SK-N-SH (cell line): ENCODE data around the gene ONECUT1. TPM values are rescaled to one million over a fixed set of nuclear protein-coding genes. Genes with fewer than 3 reads are reported as not detected.

Experiments used
- CTCF ChIA-PET: fragments of 300-600, 350-600 bp; formaldehyde crosslinking; extraction: SDS; loops from one replicate; lab custom pipeline; 2021; lab: Yijun Ruan, JAX
- POLR2A ChIA-PET: fragments of 350-600 bp; sonication (Branson Sonifier 250); formaldehyde crosslinking; extraction: SDS; loops from one replicate; lab custom pipeline; 2020; ENCODE audit warnings: antibody characterized with exemption, inconsistent platforms; lab: Yijun Ruan, JAX
- DNase-seq: peaks from one replicate; pipeline ENCODE4 v3.0.0; 2012
- H2AFZ ChIP-seq: fragments of 200-600 bp; sonication (generic); 2 replicates; pipeline ENCODE4 v1.8.1; 2016; ENCODE audit warnings: antibody characterized with exemption, mild to moderate bottlenecking, low read depth
- H3F3A ChIP-seq: fragments of 200-600 bp; sonication (generic); replicated peaks from 2 replicates; pipeline ENCODE3; 2016; ENCODE audit warnings: antibody characterized with exemption, mild to moderate bottlenecking; ENCODE audit not compliant: insufficient read depth
- H3K27ac ChIP-seq, 2 experiments: fragments of 200-500 bp in 1 of 2; fragments of 200-600 bp in 1 of 2; sonication (Bioruptor generic) in 1 of 2; sonication (generic), shearing (Covaris generic) in 1 of 2; 2 replicates each; pipeline versions ENCODE4 v1.5.1 to v1.6.1; 2014 to 2016; ENCODE audit warnings: low read depth in 2 of 2, inconsistent platforms in 1 of 2, low read length in 1 of 2, mild to moderate bottlenecking in 1 of 2, mixed read lengths in 1 of 2
- H3K27me3 ChIP-seq: fragments of 200-600 bp; sonication (generic), shearing (Covaris generic); 2 replicates; pipeline ENCODE4 v1.6.1; 2016; ENCODE audit warnings: mixed run types; ENCODE audit not compliant: insufficient read depth
- H3K36me3 ChIP-seq, 2 experiments: fragments of 200-500 bp in 1 of 2; fragments of 200-600 bp in 1 of 2; sonication (Bioruptor generic) in 1 of 2; sonication (generic) in 1 of 2; replicated peaks in 1 of 2; 2 replicates each; pipeline versions ENCODE3 to v1.5.1; 2014 to 2016; ENCODE audit warnings: low read length in 1 of 2, mild to moderate bottlenecking in 1 of 2; ENCODE audit not compliant: insufficient read depth in 2 of 2, control insufficient read depth in 1 of 2
- H3K4me1 ChIP-seq, 2 experiments: fragments of 200-500 bp in 1 of 2; fragments of 200-600 bp in 1 of 2; sonication (Bioruptor generic) in 1 of 2; sonication (generic), shearing (Covaris generic) in 1 of 2; 2 replicates each; pipeline versions ENCODE4 v1.5.1 to v1.6.1; 2014 to 2016; ENCODE audit warnings: low read depth in 1 of 2, low read length in 1 of 2, mixed run types in 1 of 2; ENCODE audit not compliant: insufficient read depth in 2 of 2, control insufficient read depth in 1 of 2
- H3K4me2 ChIP-seq: fragments of 200-600 bp; sonication (generic), shearing (Covaris generic); 2 replicates; pipeline ENCODE4 v1.6.1; 2017; ENCODE audit warnings: mixed run types
- H3K4me3 ChIP-seq, 2 experiments: fragments of 200-500 bp in 1 of 2; fragments of 200-600 bp in 1 of 2; sonication (Bioruptor generic) in 1 of 2; sonication (generic), shearing (Covaris generic) in 1 of 2; 2 replicates each; pipeline versions ENCODE4 v1.5.1 to v1.8.1; 2014 to 2016; ENCODE audit warnings: low read depth in 2 of 2, inconsistent platforms in 1 of 2, low read length in 1 of 2, mild to moderate bottlenecking in 1 of 2, mixed read lengths in 1 of 2, moderate library complexity in 1 of 2
- H3K79me2 ChIP-seq: fragments of 200-600 bp; sonication (generic); 2 replicates; pipeline ENCODE4 v1.8.1; 2017; ENCODE audit warnings: mild to moderate bottlenecking; ENCODE audit not compliant: insufficient read depth
- H3K9ac ChIP-seq: fragments of 200-600 bp; sonication (generic); 2 replicates; pipeline ENCODE4 v1.6.1; 2017; ENCODE audit warnings: mixed run types
- H3K9me2 ChIP-seq: fragments of 200-600 bp; sonication (generic); 2 replicates; pipeline ENCODE4 v1.6.1; 2017; ENCODE audit warnings: mixed run types
- H3K9me3 ChIP-seq: fragments of 200-600 bp; sonication (generic); 2 replicates; pipeline ENCODE4 v1.6.1; 2017; ENCODE audit warnings: mixed run types, mild to moderate bottlenecking, moderate library complexity
- H4K20me1 ChIP-seq: fragments of 200-600 bp; sonication (generic); 2 replicates; pipeline ENCODE4 v1.6.1; 2017; ENCODE audit warnings: mild to moderate bottlenecking, mixed run types; ENCODE audit not compliant: insufficient read depth
- CHD2 ChIP-seq: fragments of 150-350 bp; IDR thresholded peaks from 2 replicates; pipeline ENCODE4 v1.6.1; 2018; ENCODE audit warnings: low read length; ENCODE audit not compliant: partially characterized antibody
- ELF1 ChIP-seq: IDR thresholded peaks from 2 replicates; pipeline ENCODE4 v1.4.0; 2012
- EP300 ChIP-seq, 2 experiments: IDR thresholded peaks; 2 replicates each; pipeline versions ENCODE4 v1.4.0 to v1.6.1; 2012; ENCODE audit warnings: borderline replicate concordance in 1 of 2, low read depth in 1 of 2, low read length in 1 of 2
- EZH2phosphoT487 ChIP-seq: fragments of 200-600 bp; sonication (generic); IDR thresholded peaks from 2 replicates; pipeline ENCODE4 v1.6.1; 2017; ENCODE audit warnings: low read depth, mixed run types, mild to moderate bottlenecking, antibody characterized with exemption, moderate library complexity, borderline replicate concordance
- FOSL2 ChIP-seq: IDR thresholded peaks from 2 replicates; pipeline ENCODE4 v1.4.0; 2012; ENCODE audit warnings: low read depth, mild to moderate bottlenecking, moderate library complexity, borderline replicate concordance
- FOXM1 ChIP-seq: IDR thresholded peaks from 2 replicates; pipeline ENCODE4 v1.4.0; 2012; ENCODE audit warnings: low read depth, mild to moderate bottlenecking
- GATA2 ChIP-seq: sonication (generic); formaldehyde crosslinking; IDR thresholded peaks from 2 replicates; pipeline ENCODE4 v1.5.0; 2020; ENCODE audit warnings: mild to moderate bottlenecking, missing genetic modification reagents
- NFIC ChIP-seq: IDR thresholded peaks from 2 replicates; pipeline ENCODE4 v1.4.0; 2012; ENCODE audit warnings: borderline replicate concordance
- TCF12 ChIP-seq: IDR thresholded peaks from 2 replicates; pipeline ENCODE4 v1.4.0; 2012
- YY1 ChIP-seq: IDR thresholded peaks from 2 replicates; pipeline ENCODE4 v1.4.0; 2012; ENCODE audit warnings: low read depth, mild to moderate bottlenecking
- WGBS: methylation state at CpG from one replicate; pipeline ENCODE4 v1.1.6; 2017; ENCODE audit warnings: low lambda C conversion rate; 5-methylcytosine and 5-hydroxymethylcytosine counted together
- polyA plus RNA-seq, 3 experiments: library from polyadenylated mRNA; depleted of rRNA; stranded (reverse); fragments of >200 nt; gene quantifications; 2 replicates each; pipeline ENCODE4 v1.2.3, GENCODE V29; 2012
- TF ChIP-seq, protein P1 (sequence below): fragments of 150-350 bp; IDR thresholded peaks from 2 replicates; pipeline ENCODE4 v1.6.1; 2017; ENCODE audit warnings: antibody characterized with exemption, low read length, low read depth, borderline replicate concordance
- TF ChIP-seq, protein P2 (sequence below): IDR thresholded peaks from 2 replicates; pipeline ENCODE4 v1.4.0; 2012; ENCODE audit warnings: low read depth
- TF ChIP-seq, protein P3 (sequence below): IDR thresholded peaks from 2 replicates; pipeline ENCODE4 v1.6.1; 2012; ENCODE audit warnings: mild to moderate bottlenecking, low read depth, low read length, moderate library complexity
- TF ChIP-seq, protein P4 (sequence below): IDR thresholded peaks from 2 replicates; pipeline ENCODE4 v1.4.0; 2012; ENCODE audit warnings: low read depth, borderline replicate concordance
- TF ChIP-seq, protein P5 (sequence below): fragments of 150-350 bp; IDR thresholded peaks from 2 replicates; pipeline ENCODE4 v1.6.1; 2016; ENCODE audit warnings: mild to moderate bottlenecking, low read depth, low read length

Gene ONECUT1
- polyA plus RNA-seq, 1 of the 3 experiments (the other 2 are of a cell fraction): not detected

DNA sequence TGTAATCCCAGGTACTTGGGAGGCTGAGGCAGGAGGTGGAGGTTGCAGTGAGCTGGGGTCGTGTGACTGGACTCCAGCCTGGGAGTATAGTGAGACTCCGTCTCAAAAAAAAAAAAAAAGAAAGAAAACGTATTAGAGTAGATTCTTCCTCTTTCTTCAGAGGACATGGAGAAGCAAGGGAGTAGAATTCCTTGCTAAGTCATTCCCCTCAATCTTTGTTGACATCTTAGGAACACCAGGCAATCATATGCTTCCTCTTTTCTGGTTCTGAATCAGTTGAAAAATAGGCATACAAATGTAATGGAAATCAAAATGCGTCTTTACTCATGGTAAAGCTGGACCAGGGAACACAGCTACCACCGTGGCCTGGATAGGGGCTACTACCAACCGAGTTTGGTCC is 72.7 kb downstream of the ONECUT1 start:
- no peak overlapping the region for H3K27ac ChIP-seq
- POLR2A ChIA-PET: no interaction called here

More for the DNA sequence above, 72.7 kb downstream of the ONECUT1 start:
- no peak for DNase-seq
- Histone ChIP-seq H3K36me3 (no peaks in the 10 kb centered on the region), H4K20me1 (no peaks in the 10 kb centered on the region), H3F3A (no peaks in the 10 kb centered on the region), H3K79me2 (no peaks in the 10 kb centered on the region), H3K4me3 (no peak overlapping the region), H3K9me3 (no peaks in the 10 kb centered on the region), H3K9me2 (no peaks in the 10 kb centered on the region), H2AFZ (no peak overlapping the region), H3K4me2 (no peak overlapping the region), H3K27me3 (no peaks in the 10 kb centered on the region; the same call in 1 of the 2 replicates), H3K4me1 (no peaks in the 10 kb centered on the region), H3K9ac (no peak overlapping the region)
- CTCF ChIA-PET: no interaction called here
- WGBS: 58% methylated on average over 6 of the region's 6 CpGs
- TF ChIP-seq, protein P1, sequence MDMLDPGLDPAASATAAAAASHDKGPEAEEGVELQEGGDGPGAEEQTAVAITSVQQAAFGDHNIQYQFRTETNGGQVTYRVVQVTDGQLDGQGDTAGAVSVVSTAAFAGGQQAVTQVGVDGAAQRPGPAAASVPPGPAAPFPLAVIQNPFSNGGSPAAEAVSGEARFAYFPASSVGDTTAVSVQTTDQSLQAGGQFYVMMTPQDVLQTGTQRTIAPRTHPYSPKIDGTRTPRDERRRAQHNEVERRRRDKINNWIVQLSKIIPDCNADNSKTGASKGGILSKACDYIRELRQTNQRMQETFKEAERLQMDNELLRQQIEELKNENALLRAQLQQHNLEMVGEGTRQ: no peak
- TF ChIP-seq NFIC: no peak
- TF ChIP-seq, protein P2, sequence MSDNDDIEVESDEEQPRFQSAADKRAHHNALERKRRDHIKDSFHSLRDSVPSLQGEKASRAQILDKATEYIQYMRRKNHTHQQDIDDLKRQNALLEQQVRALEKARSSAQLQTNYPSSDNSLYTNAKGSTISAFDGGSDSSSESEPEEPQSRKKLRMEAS: no peak
- TF ChIP-seq CHD2: no peak
- TF ChIP-seq TCF12: no peak
- no peak for TF ChIP-seq ELF1
- TF ChIP-seq, protein P3, sequence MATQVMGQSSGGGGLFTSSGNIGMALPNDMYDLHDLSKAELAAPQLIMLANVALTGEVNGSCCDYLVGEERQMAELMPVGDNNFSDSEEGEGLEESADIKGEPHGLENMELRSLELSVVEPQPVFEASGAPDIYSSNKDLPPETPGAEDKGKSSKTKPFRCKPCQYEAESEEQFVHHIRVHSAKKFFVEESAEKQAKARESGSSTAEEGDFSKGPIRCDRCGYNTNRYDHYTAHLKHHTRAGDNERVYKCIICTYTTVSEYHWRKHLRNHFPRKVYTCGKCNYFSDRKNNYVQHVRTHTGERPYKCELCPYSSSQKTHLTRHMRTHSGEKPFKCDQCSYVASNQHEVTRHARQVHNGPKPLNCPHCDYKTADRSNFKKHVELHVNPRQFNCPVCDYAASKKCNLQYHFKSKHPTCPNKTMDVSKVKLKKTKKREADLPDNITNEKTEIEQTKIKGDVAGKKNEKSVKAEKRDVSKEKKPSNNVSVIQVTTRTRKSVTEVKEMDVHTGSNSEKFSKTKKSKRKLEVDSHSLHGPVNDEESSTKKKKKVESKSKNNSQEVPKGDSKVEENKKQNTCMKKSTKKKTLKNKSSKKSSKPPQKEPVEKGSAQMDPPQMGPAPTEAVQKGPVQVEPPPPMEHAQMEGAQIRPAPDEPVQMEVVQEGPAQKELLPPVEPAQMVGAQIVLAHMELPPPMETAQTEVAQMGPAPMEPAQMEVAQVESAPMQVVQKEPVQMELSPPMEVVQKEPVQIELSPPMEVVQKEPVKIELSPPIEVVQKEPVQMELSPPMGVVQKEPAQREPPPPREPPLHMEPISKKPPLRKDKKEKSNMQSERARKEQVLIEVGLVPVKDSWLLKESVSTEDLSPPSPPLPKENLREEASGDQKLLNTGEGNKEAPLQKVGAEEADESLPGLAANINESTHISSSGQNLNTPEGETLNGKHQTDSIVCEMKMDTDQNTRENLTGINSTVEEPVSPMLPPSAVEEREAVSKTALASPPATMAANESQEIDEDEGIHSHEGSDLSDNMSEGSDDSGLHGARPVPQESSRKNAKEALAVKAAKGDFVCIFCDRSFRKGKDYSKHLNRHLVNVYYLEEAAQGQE: no peak
- TF ChIP-seq GATA2 (CRISPR knock-in tag): no peak
- TF ChIP-seq EP300 (IDR thresholded peaks at IDR 0.05; ENCODE audit: borderline replicate concordance in 1 of 2, low read depth in 1 of 2, low read length in 1 of 2): no peak
- TF ChIP-seq EZH2phosphoT487: no peak
- TF ChIP-seq FOSL2: no peak
- TF ChIP-seq, protein P4, sequence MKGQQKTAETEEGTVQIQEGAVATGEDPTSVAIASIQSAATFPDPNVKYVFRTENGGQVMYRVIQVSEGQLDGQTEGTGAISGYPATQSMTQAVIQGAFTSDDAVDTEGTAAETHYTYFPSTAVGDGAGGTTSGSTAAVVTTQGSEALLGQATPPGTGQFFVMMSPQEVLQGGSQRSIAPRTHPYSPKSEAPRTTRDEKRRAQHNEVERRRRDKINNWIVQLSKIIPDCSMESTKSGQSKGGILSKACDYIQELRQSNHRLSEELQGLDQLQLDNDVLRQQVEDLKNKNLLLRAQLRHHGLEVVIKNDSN: no peak
- TF ChIP-seq, protein P5, sequence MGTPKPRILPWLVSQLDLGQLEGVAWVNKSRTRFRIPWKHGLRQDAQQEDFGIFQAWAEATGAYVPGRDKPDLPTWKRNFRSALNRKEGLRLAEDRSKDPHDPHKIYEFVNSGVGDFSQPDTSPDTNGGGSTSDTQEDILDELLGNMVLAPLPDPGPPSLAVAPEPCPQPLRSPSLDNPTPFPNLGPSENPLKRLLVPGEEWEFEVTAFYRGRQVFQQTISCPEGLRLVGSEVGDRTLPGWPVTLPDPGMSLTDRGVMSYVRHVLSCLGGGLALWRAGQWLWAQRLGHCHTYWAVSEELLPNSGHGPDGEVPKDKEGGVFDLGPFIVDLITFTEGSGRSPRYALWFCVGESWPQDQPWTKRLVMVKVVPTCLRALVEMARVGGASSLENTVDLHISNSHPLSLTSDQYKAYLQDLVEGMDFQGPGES: no peak
- TF ChIP-seq YY1: no peak
- no peak for TF ChIP-seq FOXM1
